DOHH2 (cell line): ENCODE data around the gene ZNF410.

ENCODE experiments used
- CTCF ChIP-seq: fragments of 200-600 bp; sonication (generic); IDR thresholded peaks from one replicate; pipeline ENCODE4 v1.5.1; 2014; ENCODE audit warnings: antibody characterized with exemption, mild to moderate bottlenecking, low read depth, low read length; ENCODE audit not compliant: poor library complexity, severe bottlenecking
- EZH2phosphoT487 ChIP-seq: fragments of 200-600 bp; sonication (generic); IDR thresholded peaks from 2 replicates; pipeline ENCODE4 v1.6.1; 2017; ENCODE audit warnings: borderline replicate concordance, mild to moderate bottlenecking, antibody characterized with exemption, low read length, moderate library complexity, mixed read lengths

GRCh38 chr14:73878436-73878835, 8.2 kb upstream of the ZNF410 start:
- TF ChIP-seq CTCF, result no peak
- TF ChIP-seq EZH2phosphoT487, result no peak
